Keratinocyte (primary cell): ENCODE results near the gene PIK3CA. TPM values are rescaled to one million over a fixed set of nuclear protein-coding genes. Genes with fewer than 3 reads are reported as not detected.

Experiments
- DNase-seq: peaks from one replicate; pipeline ENCODE4 v3.0.0-alpha.2; 2011; ENCODE audit warnings: low read depth, missing footprints, low spot score
- FAIRE-seq: peaks from 2 replicates; lab custom pipeline; 2011; peaks lifted over from hg19 to GRCh38; lab: Jason Lieb, UNC
- H2AFZ ChIP-seq: 2 replicates; pipeline ENCODE4 v1.6.0; 2012; ENCODE audit warnings: low read length, control low read depth, inconsistent platforms; ENCODE audit not compliant: control insufficient read depth
- H3K27ac ChIP-seq: 2 replicates; pipeline ENCODE4 v1.5.1; 2011; ENCODE audit warnings: low read length; ENCODE audit not compliant: control insufficient read depth, insufficient read depth
- H3K27me3 ChIP-seq: 3 replicates; pipeline ENCODE4 v1.6.0; 2011; ENCODE audit warnings: low read length; ENCODE audit not compliant: control insufficient read depth, insufficient read depth; ENCODE audit errors: extremely low read depth
- H3K36me3 ChIP-seq, 2 experiments: 2 replicates in 1 of 2; 3 replicates in 1 of 2; pipeline ENCODE4 v1.5.1; 2011; ENCODE audit warnings: low read length in 2 of 2, mild to moderate bottlenecking in 1 of 2; ENCODE audit not compliant: control insufficient read depth in 2 of 2, insufficient read depth in 2 of 2; ENCODE audit errors: extremely low read depth in 1 of 2
- H3K4me1 ChIP-seq: 3 replicates; pipeline ENCODE4 v1.5.1; 2011; ENCODE audit warnings: low read length; ENCODE audit not compliant: control insufficient read depth, insufficient read depth; ENCODE audit errors: extremely low read depth
- H3K4me2 ChIP-seq: 3 replicates; pipeline ENCODE4 v1.6.0; 2011; ENCODE audit warnings: low read depth, low read length; ENCODE audit not compliant: control insufficient read depth, insufficient read depth; ENCODE audit errors: extremely low read depth
- H3K4me3 ChIP-seq, 3 experiments: fragments of 200-600 bp in 1 of 3; sonication (generic) in 1 of 3; 2 replicates in 2 of 3; 3 replicates in 1 of 3; pipeline ENCODE4 v1.5.1; 2011 to 2016; ENCODE audit warnings: low read length in 3 of 3, mild to moderate bottlenecking in 3 of 3, control low read depth in 2 of 3, inconsistent platforms in 1 of 3, low read depth in 1 of 3, mixed read lengths in 1 of 3, mixed run types in 1 of 3, moderate library complexity in 1 of 3; ENCODE audit not compliant: control insufficient read depth in 2 of 3, insufficient read depth in 2 of 3; ENCODE audit errors: extremely low read depth in 1 of 3
- H3K79me2 ChIP-seq: 2 replicates; pipeline ENCODE4 v1.6.0; 2012; ENCODE audit warnings: low read length; ENCODE audit not compliant: control insufficient read depth, insufficient read depth
- H3K9ac ChIP-seq: 3 replicates; pipeline ENCODE4 v1.6.0; 2011; ENCODE audit warnings: low read length; ENCODE audit not compliant: control insufficient read depth, insufficient read depth; ENCODE audit errors: extremely low read depth
- H3K9me1 ChIP-seq: 3 replicates; pipeline ENCODE4 v1.6.0; 2011; ENCODE audit warnings: low read length; ENCODE audit not compliant: control insufficient read depth, insufficient read depth; ENCODE audit errors: extremely low read depth
- H3K9me3 ChIP-seq: 2 replicates; pipeline ENCODE4 v1.5.1; 2012; ENCODE audit warnings: low read depth, low read length; ENCODE audit not compliant: control insufficient read depth
- H4K20me1 ChIP-seq: 3 replicates; pipeline ENCODE4 v1.6.0; 2011; ENCODE audit warnings: low read length; ENCODE audit not compliant: control insufficient read depth, insufficient read depth; ENCODE audit errors: extremely low read depth
- EZH2 ChIP-seq: IDR thresholded peaks from one replicate; pipeline ENCODE4 v1.6.1; 2012; ENCODE audit warnings: inconsistent platforms, mild to moderate bottlenecking, low read length, moderate library complexity
- dilution Hi-C: fragments of 300-500 bp; cut with MboI; formaldehyde crosslinking; loops from one replicate; pipeline ENCODE4 v1.7.0; 2020; ENCODE audit warnings: low sequenced_read_pairs; ENCODE audit not compliant: extremely low pct_ligation_motif_present
- polyA plus RNA-seq, 5 experiments: library from polyadenylated mRNA; depleted of rRNA in 3 of 5; stranded (reverse) in 3 of 5; stranded (forward) in 1 of 5; unstranded in 1 of 5; fragments of >200 nt; gene quantifications; 1 replicate in 1 of 5; 2 replicates in 3 of 5; 3 replicates in 1 of 5; pipeline versions ENCODE4 v1.2.1 to v1.2.3, GENCODE V29; 2011 to 2012; ENCODE audit warnings: missing spikeins in 2 of 5, low read depth in 1 of 5, low replicate concordance in 1 of 5
- TF ChIP-seq, protein P1 (sequence below), 3 experiments: IDR thresholded peaks in 1 of 3; conservative IDR thresholded peaks in 1 of 3; optimal IDR thresholded peaks in 1 of 3; 2 replicates in 2 of 3; 3 replicates in 1 of 3; pipeline versions ENCODE3 to v1.5.1; 2011; ENCODE audit warnings: low read length in 3 of 3, mild to moderate bottlenecking in 3 of 3, moderate library complexity in 2 of 3, control low read depth in 1 of 3, inconsistent platforms in 1 of 3; ENCODE audit not compliant: insufficient read depth in 2 of 3; ENCODE audit errors: extremely low read depth in 1 of 3

PIK3CA gene
- polyA plus RNA-seq, 1 donor (not counting 4 experiments of a cell fraction or from before 2014, with no cell fraction given), result 12.0 TPM

DNA sequence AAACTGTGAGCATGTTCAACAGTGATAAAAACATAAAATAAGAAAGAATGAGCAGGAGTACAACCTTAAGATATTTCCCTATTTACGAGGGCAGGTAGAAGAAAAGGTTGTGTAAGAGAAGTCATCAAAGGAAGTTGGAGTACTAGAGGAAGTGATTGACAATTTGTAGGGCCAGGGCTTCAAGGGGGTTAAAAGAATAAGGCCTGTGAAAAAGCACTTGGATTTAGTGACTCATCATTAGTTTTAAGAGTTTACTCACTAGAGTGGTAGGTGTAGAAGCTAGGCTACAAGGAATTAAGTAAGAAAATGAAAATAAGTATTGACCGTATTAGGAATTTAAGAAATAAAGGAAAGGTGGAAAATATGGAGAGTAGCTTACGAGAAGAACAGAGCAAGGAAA lies 79.2 kb downstream of the PIK3CA start:
- TF ChIP-seq, protein P1, sequence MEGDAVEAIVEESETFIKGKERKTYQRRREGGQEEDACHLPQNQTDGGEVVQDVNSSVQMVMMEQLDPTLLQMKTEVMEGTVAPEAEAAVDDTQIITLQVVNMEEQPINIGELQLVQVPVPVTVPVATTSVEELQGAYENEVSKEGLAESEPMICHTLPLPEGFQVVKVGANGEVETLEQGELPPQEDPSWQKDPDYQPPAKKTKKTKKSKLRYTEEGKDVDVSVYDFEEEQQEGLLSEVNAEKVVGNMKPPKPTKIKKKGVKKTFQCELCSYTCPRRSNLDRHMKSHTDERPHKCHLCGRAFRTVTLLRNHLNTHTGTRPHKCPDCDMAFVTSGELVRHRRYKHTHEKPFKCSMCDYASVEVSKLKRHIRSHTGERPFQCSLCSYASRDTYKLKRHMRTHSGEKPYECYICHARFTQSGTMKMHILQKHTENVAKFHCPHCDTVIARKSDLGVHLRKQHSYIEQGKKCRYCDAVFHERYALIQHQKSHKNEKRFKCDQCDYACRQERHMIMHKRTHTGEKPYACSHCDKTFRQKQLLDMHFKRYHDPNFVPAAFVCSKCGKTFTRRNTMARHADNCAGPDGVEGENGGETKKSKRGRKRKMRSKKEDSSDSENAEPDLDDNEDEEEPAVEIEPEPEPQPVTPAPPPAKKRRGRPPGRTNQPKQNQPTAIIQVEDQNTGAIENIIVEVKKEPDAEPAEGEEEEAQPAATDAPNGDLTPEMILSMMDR (optimal IDR thresholded peaks at IDR 0.05 in 1 of 3, IDR thresholded peaks at IDR 0.05 in 1 of 3, conservative IDR thresholded peaks at IDR 0.05 in 1 of 3; ENCODE audit: extremely low read depth in 1 of 3, insufficient read depth in 2 of 3, low read length in 3 of 3), result no peak
- TF ChIP-seq EZH2, result no peak
- H3K4me3 ChIP-seq, result no peak overlapping the region
- H3K9me1 ChIP-seq, result peaks cover 2% of the 10 kb centered on the region
- DNase-seq (no peak), FAIRE-seq (no peak)
- H3K4me2 ChIP-seq, result no peak overlapping the region
- H3K79me2 ChIP-seq, result no peaks in the 10 kb centered on the region
- H3K9ac ChIP-seq, result no peak overlapping the region
- dilution Hi-C loops, result no loop called here
- no peaks in the 10 kb centered on the region for H3K4me1 ChIP-seq
- no peaks in the 10 kb centered on the region for H3K9me3 ChIP-seq
- peaks cover 0 to 2% of the 10 kb centered on the region in 2 experiments for H3K36me3 ChIP-seq
- no peaks in the 10 kb centered on the region for H3K27me3 ChIP-seq
- no peak overlapping the region for H3K27ac ChIP-seq
- H4K20me1 ChIP-seq, result no peaks in the 10 kb centered on the region
- no peak overlapping the region for H2AFZ ChIP-seq

- Histone ChIP-seq H3K36me3 (peaks cover 0 to 3% of the 10 kb centered on the region in 2 experiments), H3K9me3 (no peaks in the 10 kb centered on the region), H3K27me3 (no peaks in the 10 kb centered on the region), H3K9me1 (peaks cover 2% of the 10 kb centered on the region), H3K79me2 (no peaks in the 10 kb centered on the region), H3K9ac (no peak overlapping the region), H3K4me2 (no peak overlapping the region), H4K20me1 (no peaks in the 10 kb centered on the region), H3K4me3 (no peak overlapping the region), H3K27ac (no peak overlapping the region), H2AFZ (no peak overlapping the region), H3K4me1 (no peaks in the 10 kb centered on the region)
- TF ChIP-seq EZH2, result no peak
- TF ChIP-seq, protein P1 (optimal IDR thresholded peaks at IDR 0.05 in 1 of 3, IDR thresholded peaks at IDR 0.05 in 1 of 3, conservative IDR thresholded peaks at IDR 0.05 in 1 of 3; ENCODE audit: extremely low read depth in 1 of 3, insufficient read depth in 2 of 3, low read length in 3 of 3), result no peak
- dilution Hi-C loops, result no loop called here
- FAIRE-seq (no peak), DNase-seq (no peak)
Observed at GRCh38 chr3:179229177-179229576, 81.0 kb downstream of the PIK3CA start.
